ENCODE measurements around the gene BCAS1. TPM values are rescaled to one million over a fixed set of nuclear protein-coding genes. Genes with fewer than 3 reads are reported as not detected.

Gene BCAS1
- total RNA-seq, 1 donor from 2014 or later: not detected

Other genes starting within 250 kb of the BCAS1 start
- not detected in 2 replicates for gene CYP24A1, start 103.4 kb upstream of the BCAS1 start, total RNA-seq
- gene PFDN4, start 137.5 kb upstream of the BCAS1 start, total RNA-seq: 57.5 and 80.9 TPM in 2 replicates